Uterus (tissue), 2 donors: ENCODE results near the gene SCARF2.

Experiments
- POLR2A ChIP-seq, 2 donors: fragments of 450-650 bp; IDR thresholded peaks; one replicate each; pipeline ENCODE4 v1.6.1; 2016; ENCODE audit warnings: antibody characterized with exemption in 2 of 2, mild to moderate bottlenecking in 1 of 2, moderate library complexity in 1 of 2
- TF ChIP-seq, protein P1 (sequence below), 4 experiments: fragments of 200-600 bp in 2 of 4; fragments of 450-650 bp in 2 of 4; sonication (generic) in 2 of 4; IDR thresholded peaks; one replicate each; pipeline ENCODE4 v1.5.1; 2016 to 2019; ENCODE audit warnings: antibody characterized with exemption in 4 of 4, mild to moderate bottlenecking in 2 of 4, moderate library complexity in 1 of 4

DNA sequence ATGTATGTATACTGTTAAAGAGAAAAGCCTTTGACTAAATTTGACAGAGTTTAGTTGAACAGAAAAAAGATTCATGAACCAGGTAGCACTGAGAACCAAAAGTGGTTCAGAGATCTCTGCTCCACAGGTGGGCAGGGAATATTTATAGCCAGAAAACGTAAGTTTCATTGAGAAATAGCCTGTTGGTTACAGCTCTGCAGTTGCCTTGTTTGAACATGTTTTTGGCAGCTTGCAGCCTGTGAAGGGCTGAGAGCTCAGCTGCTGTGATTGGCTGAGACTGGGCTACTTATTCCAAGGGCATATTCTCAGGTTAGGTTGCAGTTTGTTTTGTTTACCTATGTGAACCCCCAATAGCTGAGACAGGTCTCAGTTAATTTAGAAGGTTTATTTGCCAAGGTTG is 57.1 kb downstream of the SCARF2 start:
- TF ChIP-seq, protein P1, sequence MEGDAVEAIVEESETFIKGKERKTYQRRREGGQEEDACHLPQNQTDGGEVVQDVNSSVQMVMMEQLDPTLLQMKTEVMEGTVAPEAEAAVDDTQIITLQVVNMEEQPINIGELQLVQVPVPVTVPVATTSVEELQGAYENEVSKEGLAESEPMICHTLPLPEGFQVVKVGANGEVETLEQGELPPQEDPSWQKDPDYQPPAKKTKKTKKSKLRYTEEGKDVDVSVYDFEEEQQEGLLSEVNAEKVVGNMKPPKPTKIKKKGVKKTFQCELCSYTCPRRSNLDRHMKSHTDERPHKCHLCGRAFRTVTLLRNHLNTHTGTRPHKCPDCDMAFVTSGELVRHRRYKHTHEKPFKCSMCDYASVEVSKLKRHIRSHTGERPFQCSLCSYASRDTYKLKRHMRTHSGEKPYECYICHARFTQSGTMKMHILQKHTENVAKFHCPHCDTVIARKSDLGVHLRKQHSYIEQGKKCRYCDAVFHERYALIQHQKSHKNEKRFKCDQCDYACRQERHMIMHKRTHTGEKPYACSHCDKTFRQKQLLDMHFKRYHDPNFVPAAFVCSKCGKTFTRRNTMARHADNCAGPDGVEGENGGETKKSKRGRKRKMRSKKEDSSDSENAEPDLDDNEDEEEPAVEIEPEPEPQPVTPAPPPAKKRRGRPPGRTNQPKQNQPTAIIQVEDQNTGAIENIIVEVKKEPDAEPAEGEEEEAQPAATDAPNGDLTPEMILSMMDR (IDR thresholded peaks at IDR 0.05): no peak
- TF ChIP-seq POLR2A (IDR thresholded peaks at IDR 0.05): no peak
